ENCODE data around the gene P4HB.

The P4HB gene

DNA sequence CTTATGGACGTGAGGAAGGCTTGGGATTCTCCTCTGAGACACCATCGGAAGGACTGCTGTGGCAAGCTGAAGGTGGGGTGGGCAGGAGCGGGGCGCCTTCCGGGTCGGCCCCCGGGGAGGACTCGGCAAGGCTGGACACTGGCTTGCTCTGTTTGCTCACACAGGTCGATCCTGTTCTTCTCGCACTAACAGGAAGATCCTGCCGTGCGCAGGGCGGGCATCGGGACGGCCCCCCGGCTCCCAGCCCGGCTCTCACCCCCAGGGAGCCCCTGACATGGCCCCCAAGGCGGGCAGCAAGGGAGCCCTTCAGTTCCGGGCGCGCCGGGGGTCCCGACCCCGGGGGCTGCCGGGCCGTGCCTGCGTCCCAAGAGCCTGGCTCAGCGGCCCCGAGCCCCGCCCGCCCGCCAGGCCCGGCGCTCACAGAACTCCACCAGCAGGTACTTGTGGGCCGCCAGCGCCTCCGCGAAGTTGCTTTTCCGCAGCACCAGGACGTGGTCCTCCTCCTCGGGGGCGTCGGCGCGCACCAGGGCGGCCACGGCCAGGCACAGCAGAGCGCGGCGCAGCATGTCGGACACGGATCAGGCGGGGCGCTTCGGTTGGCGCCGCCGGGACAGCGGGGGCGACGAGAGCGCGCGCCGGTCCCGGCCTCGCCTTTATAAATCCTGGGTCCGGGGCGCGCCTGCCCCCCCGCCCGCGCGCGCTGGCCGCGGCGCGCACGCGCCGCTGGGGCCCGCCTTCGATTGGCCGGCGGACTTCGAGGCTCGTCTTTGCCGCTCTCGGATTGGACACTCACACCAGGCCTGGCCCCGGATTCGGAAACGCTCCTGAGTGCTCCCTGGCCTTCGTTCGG lies at the start of gene P4HB:
Gene P4HB (minus strand): TSS at position 630 of the 850 bp plus-strand sequence. CDS start 64 bp downstream, at position 566.
- DNase-seq, result no peak

DNA sequence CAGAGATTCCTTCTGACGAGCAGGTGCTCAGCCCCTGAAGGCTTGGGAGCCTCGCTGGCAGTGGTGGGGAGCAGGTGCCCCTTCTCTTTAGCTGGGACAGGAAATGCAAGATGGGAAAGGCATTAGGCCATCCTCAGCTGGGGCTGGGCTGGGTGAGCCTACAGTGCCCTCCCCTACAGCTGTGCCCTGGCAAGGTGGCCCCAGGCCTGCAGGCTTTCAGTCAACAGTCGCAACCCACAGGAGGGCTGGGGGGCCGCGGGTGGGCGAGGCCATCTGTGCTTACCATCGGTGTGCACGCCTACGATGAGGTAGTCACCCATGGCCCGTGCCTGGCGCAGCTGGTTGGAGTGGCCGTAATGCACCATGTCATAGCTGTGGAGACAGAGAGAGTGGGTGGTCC lies 48.9 kb upstream of the P4HB start:
- no peak for DNase-seq

DNA sequence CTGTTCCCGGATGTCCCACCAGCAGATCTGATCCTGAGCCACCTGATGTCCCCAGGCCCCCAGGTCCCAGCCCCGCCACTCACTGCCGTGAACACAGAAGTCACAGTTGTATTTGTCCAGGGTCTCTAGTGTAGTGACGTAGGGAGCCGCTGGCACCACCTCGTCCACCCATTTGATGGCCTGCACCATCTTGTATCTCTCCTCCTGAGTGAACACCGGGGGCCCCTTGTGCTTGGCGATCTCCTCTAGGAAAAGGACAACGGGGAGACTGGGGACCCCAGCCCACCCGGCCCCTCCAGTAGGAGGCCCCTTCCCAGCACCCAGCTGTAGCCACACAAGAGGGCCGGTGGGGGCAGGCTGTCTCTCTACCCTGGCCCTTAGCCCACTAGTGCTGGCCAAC lies 48.5 kb upstream of the P4HB start:
- no peak for DNase-seq

DNA sequence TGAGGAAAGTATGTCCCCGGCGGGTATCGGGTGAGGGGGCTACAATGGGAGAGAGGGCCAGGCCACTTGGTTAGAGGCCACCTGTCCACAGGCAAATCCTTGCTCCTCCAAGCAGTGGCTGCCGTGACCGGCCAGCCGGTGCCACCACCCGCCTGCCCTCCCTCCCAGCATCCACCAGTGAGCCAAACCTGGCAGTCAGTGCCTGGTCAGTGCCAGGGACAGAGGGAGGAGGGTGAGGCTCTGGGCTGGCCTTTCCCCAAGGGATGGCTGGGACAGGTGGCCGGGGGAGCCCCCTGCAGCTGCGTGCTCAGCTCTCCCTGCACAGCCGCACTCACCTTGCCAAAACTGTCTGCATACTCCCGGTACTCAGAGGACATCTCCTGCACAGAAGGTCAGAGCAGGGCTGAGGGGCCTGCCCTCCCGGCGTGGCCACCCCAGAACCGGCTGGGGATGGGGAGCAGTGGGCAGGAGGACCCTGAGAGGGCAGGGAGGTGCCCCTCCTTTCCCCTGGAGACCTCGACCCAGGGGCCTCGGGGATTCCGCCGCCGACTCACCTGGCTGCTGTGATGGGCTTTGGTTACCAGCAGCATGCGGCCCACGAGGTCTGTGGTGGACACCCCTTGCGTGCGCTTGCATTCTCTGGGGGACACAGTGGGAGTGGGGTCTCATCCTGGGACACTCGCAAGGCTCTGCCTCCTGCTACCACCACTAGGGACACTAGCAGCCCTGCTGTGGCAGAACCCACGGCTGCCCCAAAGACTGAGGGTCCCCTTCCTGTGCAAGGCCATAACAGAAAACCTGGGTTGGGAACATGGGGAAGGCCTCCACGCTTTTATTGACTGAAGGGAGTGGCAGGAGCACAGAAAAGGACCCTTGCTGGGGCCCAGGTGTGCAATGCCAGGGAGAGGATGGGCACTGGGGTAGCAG lies 47.1 kb upstream of the P4HB start:
- no peak for DNase-seq

DNA sequence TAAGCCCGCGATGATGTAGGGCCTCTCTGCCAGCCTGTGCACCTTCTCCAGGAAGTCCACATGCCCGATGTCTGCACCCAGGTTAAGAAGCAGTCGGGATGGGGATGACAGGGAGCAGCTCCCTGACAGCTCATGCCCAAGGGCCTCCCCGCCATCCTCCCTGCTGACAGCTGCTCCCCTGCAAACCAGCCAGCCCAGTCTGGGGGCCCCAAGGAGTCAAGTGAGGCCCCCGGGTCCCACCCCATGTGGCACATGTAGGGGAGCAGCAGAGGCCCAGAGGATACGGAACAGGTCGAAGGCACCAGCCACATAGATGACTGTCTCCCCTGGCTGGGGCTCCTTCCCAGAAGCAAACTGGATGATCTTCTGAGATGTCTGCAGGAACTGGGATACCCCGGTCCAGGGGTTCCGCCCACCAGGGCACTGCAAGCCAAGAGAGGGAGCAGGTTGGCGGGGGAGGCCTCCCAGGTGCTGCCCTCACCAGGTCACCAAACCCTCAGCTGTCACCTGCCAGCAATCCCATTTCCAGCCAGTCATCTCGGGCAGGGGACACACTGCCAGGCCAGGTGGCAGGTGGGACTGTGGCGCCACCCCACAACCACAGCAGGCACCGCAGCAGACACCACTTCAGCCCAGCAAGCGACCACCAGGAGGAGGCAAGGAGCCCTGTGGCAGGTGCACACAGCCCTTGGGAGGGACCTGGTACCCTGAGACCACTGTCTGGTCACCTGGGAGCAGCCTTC lies 46.3 kb upstream of the P4HB start:
- no peak for DNase-seq

DNA sequence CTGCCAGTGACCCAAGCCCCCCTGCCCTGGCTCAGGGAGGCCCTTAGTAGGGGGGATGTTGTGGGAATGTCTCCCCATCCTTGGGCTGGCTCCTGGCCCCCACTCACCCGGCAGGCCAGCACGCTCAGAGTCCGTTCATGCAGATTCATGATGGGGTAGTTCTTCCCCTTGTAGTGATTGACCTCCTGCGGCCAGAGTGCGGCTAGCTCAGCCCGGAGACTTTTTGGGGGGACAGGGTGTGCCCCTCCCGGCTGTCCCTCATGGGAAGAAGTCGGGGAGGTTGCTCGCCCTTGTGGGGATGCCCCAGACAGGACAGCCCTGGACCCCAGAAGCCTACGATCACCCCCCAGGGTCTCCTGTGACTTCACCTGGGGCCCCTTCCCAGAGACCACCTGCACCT lies 45.7 kb upstream of the P4HB start:
- no peak for DNase-seq

DNA sequence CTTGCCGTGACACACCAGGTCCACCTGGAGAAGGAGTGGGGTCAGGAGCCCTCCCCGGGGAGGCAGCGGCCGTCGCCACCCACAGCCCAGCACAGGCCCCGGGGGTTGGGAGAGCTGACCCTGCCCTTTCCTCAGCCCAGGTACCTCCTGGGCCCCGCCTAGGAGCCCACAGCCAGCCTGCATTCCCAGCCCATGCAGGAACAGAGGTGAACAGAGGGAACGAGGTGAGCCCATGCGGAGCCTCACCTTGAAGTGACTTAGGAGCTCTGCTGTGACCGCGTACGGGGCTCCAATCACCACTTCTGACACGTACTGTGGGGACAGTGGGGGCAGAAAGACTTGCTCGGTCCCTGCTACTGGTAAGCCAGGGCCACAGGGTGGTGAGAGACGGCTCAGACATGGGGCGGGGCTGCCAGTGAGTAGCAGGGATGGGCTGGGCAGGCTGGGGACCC lies 45.1 kb upstream of the P4HB start:
- DNase-seq, result no peak

DNA sequence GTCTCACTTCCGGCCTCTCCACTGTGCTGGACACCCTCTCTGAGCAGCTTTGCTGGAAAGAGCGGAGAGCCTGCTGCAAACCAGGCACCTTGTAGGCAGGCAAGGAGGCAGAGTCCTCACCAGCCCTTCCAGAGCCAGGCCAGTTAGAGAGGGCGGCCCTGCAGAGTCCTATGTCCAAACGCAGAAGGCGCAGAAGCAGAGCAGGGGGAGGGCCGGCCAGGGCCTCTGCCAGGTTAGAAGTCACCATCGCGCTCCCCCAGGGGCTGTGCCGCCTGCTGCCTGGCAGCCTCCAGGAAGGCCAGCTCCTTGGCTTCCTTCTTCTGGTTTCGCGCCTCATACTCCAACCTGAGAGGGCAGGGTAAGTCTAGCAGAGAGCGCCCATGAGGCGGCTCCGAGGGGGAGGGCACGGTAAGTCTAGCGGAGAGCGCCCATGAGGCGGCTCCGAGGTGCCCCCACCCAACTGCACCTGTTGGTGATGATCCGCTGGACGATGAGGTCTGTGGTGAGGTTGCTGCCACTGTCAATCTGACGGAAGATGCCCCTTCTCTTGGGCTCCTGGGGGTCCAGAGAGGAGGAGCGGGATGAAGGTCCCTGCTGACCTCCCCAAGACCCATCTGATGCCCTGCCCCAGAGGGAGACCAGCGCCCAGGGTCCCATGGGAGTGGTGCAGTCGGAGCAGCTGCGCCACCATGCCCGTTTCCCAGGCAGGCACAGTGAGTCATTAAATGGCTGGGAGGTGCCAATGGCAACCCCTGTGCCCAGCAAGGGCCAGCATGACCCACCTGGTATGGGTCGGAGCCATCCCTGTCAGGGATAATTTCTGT lies 44.5 kb upstream of the P4HB start:
- no peak for DNase-seq

DNA sequence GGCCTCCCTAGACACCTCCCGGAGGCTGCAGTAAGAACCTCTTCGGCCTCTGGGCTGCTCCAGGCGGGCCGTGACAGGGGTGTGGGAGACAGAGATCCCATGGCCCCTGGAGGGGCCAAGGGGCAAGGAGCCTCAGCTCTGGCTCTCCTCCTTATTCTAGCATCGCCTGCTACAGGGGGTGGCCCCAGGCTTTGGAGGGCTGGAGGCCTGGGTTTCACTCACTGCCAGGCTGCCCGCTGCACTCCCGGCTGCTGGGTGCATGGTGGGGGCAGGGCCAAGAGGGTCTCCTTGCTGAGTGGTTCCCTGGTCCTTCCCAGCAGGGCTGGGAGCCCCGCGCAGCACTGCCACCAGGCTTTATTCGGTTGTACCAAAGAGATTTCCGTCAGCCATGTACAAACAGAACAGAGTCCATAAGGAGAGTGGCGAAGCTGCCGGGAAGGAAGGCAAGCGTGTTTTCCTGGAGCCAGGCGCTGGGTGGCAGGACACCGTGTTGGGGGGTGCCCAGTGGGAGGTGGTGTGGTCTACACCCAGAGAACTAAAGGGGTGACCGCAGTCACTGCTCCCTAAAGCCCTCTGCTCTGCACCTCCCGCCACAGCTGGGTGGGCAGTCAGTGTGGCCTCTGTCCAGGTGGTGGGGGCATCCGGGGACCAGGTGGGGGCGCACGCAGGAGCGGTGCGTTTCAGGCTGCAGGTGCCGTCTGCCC lies 43.7 kb upstream of the P4HB start:
- no peak for DNase-seq

DNA sequence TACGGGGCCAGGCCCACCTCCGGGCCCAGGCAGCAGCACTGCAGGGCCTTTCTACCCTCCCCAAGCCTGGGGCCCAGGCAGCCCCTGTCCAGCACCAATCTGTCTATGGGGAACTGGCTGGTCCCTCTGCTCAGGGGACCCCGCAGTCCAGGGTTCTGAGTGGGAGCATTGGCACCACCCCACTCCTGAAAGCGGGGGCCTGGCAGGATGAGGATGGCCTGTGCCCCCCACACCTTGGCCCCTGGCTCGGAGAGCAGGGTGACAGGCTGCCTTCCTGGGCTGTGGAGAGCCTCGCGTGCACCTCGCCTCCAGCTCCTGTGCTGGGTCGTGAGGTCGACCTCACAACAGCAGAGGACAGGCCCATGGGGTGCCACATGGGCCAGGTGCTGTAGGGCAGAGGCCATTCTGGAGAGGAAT lies 43.1 kb upstream of the P4HB start:
- DNase-seq, result no peak

DNA sequence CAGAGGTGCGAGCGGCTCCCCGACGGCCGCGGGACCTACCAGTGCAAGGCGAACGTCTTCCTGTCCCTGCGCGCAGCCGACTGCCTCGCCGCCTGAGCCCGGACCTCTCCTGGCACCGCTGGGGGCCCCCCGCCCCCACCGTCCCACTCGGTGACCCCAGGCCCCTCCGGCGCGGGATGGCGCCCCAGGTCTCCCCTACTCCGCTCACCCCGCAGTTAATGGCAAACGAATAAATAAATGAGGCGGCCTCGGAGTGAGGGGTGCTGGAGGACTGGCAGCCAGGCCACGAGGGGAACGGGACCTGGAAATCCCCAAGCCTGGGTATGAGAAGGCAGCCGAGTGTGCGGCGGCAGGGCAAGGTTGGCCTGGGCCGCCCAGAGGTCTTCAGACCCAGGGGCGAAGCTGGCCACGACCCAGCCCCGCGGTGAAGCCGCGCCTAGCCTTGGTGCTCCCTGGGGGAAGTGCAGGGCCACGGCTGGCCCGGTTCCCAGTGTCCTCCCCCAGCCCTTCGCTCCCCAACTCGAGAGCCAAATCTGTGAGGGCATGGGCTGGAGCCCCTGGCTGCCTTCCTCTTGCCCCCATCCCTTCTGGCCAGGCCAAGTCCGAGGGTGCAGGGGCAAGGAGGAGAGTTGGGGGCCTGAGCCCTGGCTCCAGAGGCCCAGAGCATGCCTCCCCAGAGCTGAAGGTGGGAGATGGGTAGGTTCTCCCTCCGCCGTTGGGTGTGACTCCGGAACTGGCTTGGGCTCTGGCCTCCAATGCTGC lies 42.5 kb upstream of the P4HB start:
- no peak for DNase-seq

DNA sequence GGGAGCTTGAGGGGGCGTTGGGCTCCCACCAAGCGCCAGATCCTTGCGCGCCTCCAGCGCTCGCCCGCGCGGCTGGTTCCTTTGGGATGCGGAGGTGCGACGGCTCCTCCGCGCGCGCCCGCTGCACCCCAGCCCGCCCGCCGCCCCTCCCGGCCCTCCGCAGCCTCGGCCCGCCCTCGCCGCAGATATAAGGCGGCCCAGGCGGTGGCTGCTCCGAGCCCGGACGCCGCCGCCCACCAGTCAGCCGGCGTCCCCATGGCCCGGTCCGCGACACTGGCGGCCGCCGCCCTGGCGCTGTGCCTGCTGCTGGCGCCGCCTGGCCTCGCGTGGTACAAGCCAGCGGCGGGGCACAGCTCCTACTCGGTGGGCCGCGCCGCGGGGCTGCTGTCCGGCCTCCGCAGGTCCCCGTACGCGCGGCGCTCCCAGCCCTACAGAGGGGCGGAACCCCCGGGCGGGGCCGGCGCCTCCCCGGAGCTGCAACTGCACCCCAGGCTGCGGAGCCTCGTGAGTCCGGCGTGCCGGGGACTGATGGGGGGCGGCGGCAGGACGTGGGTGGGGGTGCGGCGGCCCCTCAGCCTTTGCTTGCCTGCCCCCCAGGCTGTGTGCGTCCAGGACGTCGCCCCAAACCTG lies 41.8 kb upstream of the P4HB start, which contains the start of gene NPB:
Gene NPB (plus strand): TSS at position 216 of the 630 bp plus-strand sequence. CDS start 40 bp downstream, at position 256.
- no peak for DNase-seq

DNA sequence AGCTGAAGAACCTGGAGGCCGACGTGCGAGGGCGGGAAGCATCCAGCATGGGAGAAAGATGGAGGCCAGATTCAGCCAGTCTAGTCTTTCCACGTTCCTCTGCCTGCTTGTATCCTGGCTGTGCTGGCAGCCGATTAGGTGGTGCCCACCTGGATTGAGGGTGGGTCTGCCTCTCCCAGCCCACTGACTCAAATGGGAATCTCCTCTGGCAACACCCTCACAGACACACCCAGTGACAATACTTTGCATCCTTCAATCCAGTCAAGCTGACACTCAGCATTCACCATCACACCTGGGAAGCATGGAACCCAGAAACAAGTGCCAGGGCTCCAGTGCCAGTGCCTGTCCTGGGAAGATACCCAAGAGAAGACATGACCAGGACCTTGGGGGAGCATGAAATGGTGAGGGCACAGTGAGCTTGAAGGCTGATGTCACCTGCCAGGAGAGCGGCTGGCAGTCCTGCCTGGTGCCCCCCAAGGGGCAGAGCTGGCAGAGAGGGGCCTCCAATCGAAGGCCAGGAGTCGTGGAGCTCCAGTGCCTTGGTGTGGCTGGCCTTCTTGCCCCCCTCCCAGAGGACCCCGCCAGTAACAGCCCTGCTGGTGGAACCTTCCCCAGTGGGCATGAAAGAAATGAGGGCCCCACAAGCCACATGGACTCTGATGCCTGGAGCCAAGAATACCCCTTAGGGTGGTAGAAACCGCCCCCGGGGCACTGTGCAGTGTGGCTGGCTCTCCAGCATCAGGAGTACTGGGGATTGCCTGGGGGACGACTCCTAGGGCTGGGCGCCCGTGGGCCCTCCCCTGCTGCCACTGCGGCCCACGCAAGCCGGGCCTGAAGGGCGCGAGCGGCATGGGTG lies 41.1 kb upstream of the P4HB start:
- DNase-seq, result no peak

DNA sequence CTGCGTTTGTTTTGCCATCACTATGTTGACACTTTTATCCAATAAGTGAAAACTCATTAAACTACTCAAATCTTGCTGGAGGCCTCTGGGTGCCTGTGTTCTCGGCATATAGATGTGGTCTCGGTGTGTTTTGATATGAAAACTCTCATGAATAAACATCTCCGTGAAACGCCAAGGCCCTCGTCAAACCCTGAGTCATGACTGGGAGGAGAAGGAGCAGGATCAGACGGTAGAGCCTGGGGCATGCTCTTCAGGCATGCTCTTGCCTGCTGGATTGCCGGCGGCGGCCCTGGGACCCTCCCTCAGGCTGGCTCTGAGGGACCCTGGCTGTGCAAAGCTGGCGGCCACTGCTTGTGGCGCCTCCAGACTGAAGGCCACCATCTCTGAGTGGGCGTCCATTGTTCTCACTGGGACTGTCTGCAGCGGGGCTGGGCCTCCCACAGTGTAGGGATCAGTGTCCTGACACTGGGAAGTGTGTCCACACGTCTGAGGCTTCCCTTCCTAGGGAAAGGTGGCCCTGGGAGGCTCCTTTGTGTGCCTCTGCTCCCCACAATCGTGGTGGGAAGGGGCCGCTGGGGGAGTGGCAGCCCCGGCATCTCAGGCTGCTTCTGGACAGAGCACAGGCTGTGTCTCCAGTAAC lies 40.0 kb upstream of the P4HB start:
- no peak for DNase-seq

DNA sequence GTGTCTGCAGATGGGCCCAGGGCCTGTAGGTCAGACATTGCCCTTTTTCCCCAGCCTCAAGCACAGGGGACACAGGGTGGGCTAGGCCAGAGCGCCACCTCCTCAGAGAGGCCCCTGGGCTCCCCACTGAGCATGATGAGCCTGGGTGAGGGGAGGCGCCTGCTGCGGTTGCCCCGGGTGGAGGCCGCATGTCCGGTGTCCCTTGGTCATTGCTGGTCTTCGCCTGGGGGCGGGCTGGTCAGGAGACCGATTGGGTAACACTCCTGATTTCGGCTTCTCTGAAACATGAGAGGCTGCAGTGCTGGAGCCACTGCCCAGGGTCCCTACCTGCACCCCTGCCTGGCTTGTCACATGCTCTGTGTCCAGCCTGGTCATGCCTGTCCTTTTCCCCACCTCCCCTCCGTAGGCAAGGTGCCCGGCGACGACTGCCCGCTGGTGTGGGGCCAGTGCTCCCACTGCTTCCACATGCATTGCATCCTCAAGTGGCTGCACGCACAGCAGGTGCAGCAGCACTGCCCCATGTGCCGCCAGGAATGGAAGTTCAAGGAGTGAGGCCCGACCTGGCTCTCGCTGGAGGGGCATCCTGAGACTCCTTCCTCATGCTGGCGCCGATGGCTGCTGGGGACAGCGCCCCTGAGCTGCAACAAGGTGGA lies 39.3 kb upstream of the P4HB start:
- no peak for DNase-seq

DNA sequence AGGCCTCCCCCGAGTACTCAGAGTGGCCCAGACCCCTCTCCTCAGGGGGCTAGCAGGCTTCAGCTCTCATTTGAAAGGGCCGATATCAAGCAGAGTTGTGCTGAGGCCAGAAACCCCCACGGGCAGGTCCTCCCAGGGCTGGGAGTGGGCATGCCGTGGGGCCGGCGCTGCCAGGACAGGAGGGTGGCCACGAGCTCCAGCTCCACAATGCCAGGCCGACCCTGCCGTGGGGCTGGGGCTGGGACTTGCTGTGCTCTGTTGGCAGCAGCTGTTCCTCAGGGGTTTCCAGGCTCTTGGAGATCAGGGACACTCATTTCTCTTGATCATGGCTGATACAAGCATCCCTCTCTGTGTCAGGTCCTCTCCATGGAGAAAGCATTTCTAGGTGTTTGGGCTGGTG lies 38.5 kb upstream of the P4HB start:
- DNase-seq, result no peak

DNA sequence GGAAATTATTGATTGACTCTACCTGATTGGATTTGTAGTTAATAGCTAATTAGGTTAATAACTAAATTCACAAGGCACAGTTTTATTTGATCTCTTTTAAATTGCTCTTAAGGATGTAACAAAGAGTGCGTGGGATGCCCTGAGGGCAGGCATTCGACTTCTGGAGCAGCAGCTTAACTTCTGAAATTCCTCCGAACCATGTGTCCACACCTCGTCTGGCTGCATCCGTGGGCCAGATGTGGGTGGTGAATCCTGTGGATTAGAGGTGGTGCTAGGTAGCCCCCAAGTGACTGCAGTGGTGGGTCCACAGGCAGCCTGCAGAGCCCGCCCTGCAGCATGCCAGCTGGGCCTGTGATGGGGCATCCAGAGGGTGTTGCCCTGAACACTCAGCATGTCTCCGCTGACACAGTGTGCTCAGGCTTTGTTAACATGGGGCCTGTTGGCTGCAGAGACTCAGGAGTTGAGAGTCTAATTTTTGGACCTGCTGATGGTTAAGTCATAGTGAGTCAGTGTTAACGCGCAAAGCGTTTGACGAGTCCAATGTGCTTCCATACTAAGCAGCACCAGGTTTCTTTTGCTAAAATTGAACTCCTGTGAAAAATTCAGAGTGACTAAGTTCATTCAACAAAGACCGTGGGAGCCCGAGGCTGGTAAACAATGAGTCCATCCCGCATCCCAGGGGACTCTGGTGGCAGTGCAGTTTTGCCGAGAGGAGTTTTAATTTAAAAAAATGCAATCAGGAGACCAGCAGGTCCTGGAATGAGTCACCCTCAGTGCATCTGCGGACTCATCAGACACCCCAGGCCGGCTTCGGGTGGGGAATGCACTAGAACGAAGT lies 37.9 kb upstream of the P4HB start:
- no peak for DNase-seq

All from Kasumi-1 (cell line).